RPMI8226 (cell line): ENCODE data around the gene CARS2.
"Not testable (repeated sequence)": the region's sequence is repeated elsewhere in the genome, so short reads cannot be mapped to it uniquely, and the experiment has no call there.

ENCODE experiments used
- DNase-seq: peaks from one replicate; pipeline ENCODE4 v3.0.0-alpha.2; 2015

The CARS2 gene, protein sequence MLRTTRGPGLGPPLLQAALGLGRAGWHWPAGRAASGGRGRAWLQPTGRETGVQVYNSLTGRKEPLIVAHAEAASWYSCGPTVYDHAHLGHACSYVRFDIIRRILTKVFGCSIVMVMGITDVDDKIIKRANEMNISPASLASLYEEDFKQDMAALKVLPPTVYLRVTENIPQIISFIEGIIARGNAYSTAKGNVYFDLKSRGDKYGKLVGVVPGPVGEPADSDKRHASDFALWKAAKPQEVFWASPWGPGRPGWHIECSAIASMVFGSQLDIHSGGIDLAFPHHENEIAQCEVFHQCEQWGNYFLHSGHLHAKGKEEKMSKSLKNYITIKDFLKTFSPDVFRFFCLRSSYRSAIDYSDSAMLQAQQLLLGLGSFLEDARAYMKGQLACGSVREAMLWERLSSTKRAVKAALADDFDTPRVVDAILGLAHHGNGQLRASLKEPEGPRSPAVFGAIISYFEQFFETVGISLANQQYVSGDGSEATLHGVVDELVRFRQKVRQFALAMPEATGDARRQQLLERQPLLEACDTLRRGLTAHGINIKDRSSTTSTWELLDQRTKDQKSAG

DNA sequence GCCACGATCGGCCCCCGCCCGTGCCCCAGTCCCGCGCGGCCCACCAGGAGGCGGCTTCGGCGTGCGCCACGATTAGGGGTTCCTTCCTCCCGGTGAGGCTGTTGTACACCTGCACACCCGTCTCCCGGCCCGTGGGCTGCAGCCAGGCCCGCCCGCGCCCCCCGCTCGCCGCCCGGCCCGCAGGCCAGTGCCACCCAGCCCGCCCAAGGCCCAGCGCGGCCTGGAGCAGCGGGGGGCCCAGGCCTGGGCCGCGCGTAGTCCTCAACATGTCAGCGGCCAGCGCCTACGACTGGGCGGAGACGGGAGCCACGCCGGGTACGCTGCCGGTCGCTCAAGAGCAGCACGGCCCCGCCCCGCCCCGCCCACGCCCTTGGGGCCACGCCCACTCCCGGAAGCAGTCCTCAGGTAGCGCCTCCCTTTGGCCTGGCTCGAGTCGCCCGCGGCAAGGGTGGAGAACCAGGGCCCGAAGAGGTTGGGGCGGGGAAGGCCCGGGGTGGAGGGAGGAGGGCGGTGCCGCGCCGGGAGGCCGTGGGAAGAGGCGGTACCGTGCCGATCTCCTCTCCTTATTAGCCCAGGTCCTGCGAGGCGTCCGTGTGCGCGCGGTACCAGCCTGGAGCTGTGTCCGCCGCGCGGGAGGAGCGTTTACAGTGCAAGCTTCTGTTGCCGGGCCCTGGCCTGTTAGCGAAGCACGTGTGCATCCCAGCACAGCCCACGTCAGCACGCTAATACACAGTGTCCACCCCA is at the start of gene CARS2:
CARS2 (minus strand) TSS at position 291 of the 744 bp plus-strand sequence; CDS start at position 268, 23 bp downstream.
- peak; percentile 96 for DNase-seq

DNA sequence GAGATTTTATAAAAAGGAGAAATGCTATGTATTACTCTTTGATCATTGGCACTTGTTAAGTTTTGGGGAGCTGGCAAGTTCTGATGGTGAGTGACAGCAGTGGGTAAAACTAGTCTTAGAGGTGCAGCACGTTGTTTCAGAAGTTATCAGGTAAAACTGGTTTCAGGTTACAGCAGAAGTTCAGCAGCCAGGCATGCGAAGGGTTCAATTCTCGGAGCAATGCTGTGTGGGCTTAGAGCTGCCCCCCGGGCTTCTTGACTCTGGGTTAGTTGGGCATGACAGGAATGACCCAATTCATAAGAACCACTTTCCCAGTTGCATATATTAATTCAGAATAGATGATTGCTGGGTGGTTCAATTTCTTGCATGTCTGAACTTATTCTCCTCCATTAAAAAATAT is 42.4 kb upstream of the CARS2 start:
- DNase-seq: no peak

GRCh38 chr13:110746438-110746837 is 40.5 kb upstream of the CARS2 start:
- DNase-seq: no peak

GRCh38 chr13:110743687-110744086 is 37.8 kb upstream of the CARS2 start:
- no peak for DNase-seq

GRCh38 chr13:110737555-110737954 is 31.6 kb upstream of the CARS2 start:
- no peak for DNase-seq

- no peak for DNase-seq
These were observed 28.6 kb upstream of the CARS2 start for GRCh38 chr13:110734561-110734960.

GRCh38 chr13:110731072-110731471 is 25.2 kb upstream of the CARS2 start:
- no peak for DNase-seq

- DNase-seq: no peak
These were observed 20.8 kb upstream of the CARS2 start for GRCh38 chr13:110726726-110727125.

- not testable (repeated sequence) for DNase-seq
These were observed 20.2 kb upstream of the CARS2 start for GRCh38 chr13:110726153-110726552.

DNA sequence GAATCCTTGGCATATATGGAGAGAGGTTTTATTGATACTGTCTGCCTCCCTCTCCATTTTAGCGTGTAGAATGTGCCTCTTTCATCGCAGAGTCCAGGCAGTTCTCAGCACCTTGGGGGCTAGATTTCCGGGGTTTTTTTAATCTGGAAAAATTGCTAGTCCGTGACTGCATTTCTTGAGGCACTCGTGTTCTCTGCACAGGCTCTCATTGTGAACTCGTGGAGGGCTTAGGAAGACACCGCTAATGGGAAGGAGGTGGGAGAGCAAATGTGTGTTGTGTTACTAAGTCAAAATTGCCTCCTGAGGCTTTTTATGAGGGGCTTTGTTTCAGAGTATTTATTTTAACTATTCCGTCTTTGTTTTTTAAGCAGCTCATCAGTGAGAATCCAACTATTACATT is 17.7 kb upstream of the CARS2 start:
- DNase-seq: no peak

GRCh38 chr13:110722971-110723370 is 17.1 kb upstream of the CARS2 start:
- DNase-seq: no peak

- DNase-seq: no peak
These were observed 13.3 kb upstream of the CARS2 start for GRCh38 chr13:110719036-110719710.

DNA sequence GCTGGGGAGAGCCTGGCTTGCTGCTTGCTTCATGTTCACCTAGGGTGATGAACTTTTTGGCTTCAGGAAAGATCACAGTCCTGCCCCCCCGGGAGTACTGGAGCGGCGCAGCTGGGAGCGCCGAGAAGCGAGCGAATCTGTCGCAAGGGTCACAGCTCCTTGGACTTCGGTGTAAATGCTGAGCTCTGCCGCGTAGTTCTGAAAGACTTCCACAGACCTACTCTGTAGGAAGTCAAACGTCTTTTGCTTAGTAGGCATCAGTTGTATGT is 10.3 kb upstream of the CARS2 start:
- no peak for DNase-seq

- DNase-seq: peak; percentile 96
These were observed 9.7 kb upstream of the CARS2 start for GRCh38 chr13:110715395-110716246.

GRCh38 chr13:110714797-110715394 is 9.0 kb upstream of the CARS2 start:
- peak; percentile 49 for DNase-seq

DNA sequence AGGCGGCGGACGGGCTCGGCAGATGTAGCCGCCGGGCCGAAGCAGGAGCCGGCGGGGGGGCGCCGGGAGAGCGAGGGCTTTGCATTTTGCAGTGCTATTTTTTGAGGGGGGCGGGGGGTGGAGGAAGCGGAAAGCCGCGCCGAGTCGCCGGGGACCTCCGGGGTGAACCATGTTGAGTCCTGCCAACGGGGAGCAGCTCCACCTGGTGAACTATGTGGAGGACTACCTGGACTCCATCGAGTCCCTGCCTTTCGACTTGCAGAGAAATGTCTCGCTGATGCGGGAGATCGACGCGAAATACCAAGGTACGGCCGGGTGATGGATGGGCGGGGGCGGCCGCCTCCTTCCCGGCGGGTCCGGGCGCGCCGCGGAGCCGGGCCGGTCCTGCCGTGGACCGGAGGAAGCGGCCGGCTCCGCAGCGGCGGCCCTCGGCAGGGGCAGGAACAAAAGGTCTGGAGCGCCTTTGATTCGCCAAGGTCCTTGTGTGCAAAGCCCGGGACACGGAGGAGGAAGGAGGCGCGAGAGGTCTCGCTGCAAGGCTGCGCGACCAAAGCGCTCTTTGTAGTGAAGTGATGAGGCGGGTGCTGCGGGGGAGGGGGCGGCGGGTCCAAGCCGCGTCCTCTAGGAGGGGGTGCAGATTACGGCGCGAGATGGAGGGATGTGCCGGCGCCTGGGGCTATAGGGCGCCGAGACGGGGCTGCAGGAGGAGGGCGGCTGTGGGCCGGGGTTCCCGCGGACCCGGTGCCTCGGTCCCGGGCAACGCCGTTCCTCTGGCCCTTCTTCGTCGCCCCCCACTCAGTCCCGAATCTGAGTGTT is 8.3 kb upstream of the CARS2 start:
- DNase-seq: peak; percentile 64

- DNase-seq: no peak
These were observed 7.7 kb upstream of the CARS2 start, which contains the start of gene ING1 for GRCh38 chr13:110713642-110713952. Gene ING1, plus strand, starts transcription at chr13:110713700. Its CDS starts 450 bp downstream, at chr13:110714150.

DNA sequence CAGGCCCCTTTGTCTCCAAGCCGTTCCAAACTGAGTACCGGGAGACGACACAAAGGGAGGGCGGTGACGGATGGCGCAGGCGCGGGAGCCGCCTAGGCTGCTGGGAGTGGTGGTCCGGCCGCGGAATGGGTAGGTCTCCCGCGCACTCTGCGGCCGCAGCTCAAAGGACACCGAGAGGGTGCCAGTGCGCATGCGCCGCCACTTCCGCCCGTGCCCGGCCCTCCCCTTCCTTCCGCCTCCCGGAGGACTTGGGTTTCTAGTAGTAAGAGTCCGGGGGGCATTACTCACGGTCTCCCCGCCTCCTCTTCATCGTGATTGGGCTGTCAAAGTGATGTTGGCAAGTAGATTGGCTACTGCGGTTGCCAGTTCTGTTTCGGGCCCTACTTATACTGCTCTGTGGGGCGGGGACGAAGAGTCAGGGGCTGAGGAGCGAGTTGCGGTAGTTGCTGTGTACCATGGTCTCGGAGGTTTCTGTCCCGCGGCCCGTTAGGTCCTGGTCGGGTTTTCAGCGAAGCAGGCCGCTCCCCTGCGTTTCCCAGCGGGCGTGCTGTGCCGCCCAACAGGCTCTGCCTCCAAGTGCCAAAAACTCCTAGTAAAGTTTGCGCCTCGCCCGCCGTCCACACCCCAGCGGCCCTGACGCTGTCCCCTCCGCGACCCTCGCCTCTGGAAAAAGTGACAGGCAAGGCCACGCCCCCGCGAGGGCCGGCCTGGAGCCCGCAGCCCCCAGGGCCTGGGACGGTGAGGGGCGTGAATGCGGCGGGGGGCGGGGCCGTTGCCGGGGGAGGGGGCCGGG is 7.1 kb upstream of the CARS2 start:
- peak; percentile 97 for DNase-seq

- peak; percentile 91 for DNase-seq
These were observed 6.3 kb upstream of the CARS2 start for GRCh38 chr13:110712081-110712848.
